NCI-H2196 (cell line): ENCODE data around the gene TRANK1.
"Not testable (repeated sequence)": the region's sequence is repeated elsewhere in the genome, so short reads cannot be mapped to it uniquely, and the experiment has no call there.

ENCODE experiments used
- DNase-seq: peaks from one replicate; lab custom pipeline; 2025; ENCODE audit not compliant: unreplicated experiment; lab: John Stamatoyannopoulos, UW

TRANK1 gene

DNA sequence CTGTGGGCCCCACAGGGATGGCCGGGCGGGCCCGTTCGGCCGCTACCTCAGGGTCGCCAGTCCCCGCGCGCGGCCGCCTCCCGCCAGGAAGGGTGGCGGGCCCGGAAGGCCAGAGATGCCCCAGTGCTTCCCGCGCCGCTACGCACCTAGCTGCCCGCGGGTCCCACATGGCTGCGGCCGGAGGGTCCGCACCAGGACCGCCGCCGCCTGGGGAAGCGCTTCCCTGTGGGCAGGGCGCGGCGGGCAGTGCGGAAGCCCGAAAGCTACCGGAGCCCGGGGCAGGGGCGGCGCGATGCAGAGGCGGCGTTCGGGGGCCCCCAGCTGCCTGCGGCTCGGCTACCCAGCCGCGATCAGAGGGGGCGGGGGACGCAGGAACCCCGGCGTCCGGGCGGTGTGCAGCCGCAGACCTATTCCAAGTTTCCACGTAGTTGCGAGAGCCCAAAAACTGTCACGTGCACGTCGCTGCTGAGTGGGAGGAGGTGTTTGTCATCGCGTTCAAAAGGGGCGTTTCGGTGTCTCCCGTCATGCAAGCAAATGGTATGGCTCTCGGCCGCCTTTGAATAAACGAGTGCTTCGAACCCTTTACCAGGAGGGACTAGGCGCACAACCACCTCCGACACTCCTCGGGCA lies at the start of gene TRANK1:
TRANK1 (minus strand) TSS at position 414 of the 630 bp plus-strand sequence; CDS start at position 169, 245 bp downstream.
- DNase-seq: peak; percentile 40

GRCh38 chr3:36993326-36994283 lies 48.8 kb upstream of the TRANK1 start, which contains the start of gene MLH1:
Gene MLH1, plus strand, starts transcription at chr3:36993518. Its CDS starts 30 bp downstream, at chr3:36993548.
- no peak for DNase-seq

- DNase-seq: no peak
Observed at GRCh38 chr3:36992806-36993325, 48.0 kb upstream of the TRANK1 start, which contains the start of gene EPM2AIP1. Gene EPM2AIP1, minus strand, starts transcription at chr3:36993131. Its CDS starts 54 bp downstream, at chr3:36993077.

- DNase-seq: no peak
Observed at GRCh38 chr3:36991923-36992805, 47.3 kb upstream of the TRANK1 start.

GRCh38 chr3:36991147-36991546 lies 46.3 kb upstream of the TRANK1 start:
- DNase-seq: no peak

- no peak for DNase-seq
Observed at GRCh38 chr3:36989568-36989967, 44.7 kb upstream of the TRANK1 start.

- no peak for DNase-seq
Observed at GRCh38 chr3:36989005-36989404, 44.2 kb upstream of the TRANK1 start.

- no peak for DNase-seq
Observed at GRCh38 chr3:36988356-36988755, 43.5 kb upstream of the TRANK1 start.

DNA sequence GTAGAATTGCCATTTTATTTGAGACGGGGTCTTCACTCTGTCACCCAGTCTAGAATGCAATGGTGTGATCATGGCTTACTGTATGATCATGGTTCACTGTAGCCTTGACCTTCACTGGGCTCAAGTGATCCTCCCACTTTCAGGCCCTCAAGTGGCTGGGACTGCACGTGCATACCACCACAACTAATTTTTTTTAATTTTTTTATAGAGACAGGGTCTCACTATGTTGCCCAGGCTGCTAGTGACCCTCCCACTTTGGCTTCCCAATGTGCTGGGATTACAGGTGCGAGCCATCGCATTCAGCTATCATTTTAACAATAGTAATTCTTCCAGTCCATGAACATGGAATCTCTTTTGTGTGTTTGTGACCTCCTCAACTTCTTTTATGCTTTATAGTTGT lies 36.2 kb upstream of the TRANK1 start:
- no peak for DNase-seq

DNA sequence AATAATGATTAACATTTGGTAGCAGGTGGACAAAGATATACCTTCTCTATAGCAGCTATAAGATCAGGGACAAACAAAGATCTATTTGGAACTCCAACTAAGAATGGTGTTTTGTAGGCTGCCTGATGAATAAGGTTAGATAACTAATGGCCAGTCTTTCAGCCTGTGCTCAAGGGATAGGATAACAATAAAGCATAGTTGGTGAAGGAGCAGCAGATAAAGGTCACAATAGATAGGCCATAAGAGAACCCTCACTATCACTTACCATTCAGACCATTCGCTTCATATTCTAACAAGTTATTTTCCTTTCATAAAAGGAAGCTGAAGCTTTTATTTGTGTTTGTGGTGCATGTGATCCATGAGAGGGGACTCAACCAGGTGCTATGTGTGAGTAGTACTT lies 28.3 kb upstream of the TRANK1 start:
- DNase-seq: no peak

GRCh38 chr3:36972163-36972562 lies 27.3 kb upstream of the TRANK1 start:
- no peak for DNase-seq

- peak; percentile 93 for DNase-seq
Observed at GRCh38 chr3:36969540-36970432, 24.9 kb upstream of the TRANK1 start.

DNA sequence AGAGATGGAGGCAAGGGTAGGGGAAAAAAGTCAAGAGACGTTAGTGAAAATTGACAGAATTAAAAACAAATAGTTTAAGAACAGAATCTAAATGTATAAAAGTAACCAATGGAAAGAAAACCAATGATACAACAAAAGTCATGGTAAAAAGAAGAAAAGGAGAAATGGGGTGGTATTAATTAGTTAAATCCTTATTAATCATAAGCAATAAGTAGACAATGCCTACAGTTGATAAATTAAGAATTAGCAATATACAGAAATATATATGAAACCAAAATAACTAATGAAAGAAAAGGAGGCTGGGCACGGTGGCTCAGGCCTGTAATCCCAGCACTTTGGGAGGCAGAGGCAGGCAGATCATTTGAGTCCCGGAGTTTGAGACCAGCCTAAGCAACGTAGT lies 24.2 kb upstream of the TRANK1 start:
- DNase-seq: no peak

DNA sequence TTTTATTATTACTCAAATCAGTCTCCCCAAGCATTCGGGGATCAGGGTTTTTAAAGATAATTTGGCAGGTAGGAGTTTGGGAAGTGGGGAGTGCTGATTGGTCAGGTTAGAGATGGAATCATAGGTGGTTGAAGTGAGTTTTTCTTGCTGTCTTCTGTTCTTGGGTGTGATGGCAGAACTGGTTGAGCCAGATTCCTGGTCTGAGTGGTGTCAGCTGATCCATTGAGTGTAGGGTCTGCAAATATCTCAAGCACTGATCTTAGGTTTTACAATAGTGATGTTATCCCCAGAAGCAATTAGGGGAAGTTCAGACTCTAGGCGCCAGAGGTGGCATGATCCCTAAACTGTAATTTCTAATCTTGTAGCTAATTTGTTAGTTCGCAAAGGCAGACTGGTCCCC lies 20.6 kb upstream of the TRANK1 start:
- DNase-seq: peak; percentile 26

GRCh38 chr3:36964817-36965216 lies 20.0 kb upstream of the TRANK1 start:
- no peak for DNase-seq

DNA sequence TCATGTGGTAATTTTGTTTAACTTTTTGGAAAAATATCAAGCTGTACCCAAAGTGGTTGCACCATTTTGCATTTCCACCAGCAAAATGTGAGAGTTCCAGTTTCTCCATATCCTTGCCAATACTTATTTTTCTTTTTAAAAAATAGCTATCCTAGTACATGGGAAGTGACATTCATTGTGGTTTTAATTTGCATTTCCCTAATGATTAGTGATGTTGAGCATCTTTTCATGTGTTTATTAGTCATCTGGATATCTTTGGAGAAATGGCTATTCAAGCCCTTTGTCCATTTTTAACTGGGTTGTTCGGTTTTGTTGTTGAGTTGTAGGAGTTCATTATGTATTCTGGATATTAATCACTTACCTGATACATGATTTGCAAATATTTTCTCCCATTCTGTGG lies 19.5 kb upstream of the TRANK1 start:
- no peak for DNase-seq

DNA sequence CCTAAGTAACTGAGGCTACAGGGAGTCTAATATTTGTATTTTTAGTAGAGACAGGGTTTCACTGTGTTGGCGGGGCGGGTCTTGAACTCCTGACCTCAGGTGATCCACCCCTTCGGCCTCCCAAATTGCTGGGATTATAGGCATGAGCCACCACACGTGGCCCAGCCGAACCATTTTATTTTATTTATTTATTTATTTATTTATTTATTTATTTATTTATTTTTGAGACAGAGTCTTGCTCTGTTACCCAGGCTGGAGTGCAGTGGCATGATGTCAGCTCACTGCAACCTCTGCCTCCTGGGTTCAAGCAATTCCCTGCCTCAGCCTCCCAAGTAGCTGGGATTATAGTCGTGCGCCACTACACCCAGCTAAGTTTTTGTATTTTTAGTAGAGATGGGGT lies 18.2 kb upstream of the TRANK1 start:
- not testable (repeated sequence) for DNase-seq

- DNase-seq: no peak
Observed at GRCh38 chr3:36960502-36960901, 15.6 kb upstream of the TRANK1 start.

DNA sequence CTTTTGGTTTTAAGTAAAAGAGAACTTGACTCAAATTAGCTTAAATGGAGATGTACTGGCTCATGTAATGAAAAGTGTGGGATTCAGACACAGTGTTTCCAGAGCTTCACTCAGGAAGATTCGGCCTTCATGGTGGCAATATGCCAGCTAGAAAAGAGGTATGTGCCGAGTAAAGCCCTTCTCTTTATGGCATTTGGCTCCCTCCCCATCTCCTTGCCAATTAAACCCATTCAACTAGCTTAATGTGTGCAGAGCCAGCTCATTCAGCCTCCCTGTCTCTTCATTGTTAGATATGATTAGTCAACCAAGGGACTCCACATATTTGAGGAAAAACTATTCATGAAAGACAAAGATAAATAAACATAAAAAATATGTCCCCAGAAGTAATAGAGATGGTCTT lies 15.0 kb upstream of the TRANK1 start:
- peak; percentile 77 for DNase-seq
